ENCODE results near the gene EIF6.

GRCh38 chr20:35243986-35244385 is 40.6 kb downstream of the EIF6 start:
- TF ChIP-seq CTCF (IDR thresholded peaks at IDR 0.05; ENCODE audit: insufficient read depth, low read depth, low read length) (no peak), EZH2 (IDR thresholded peaks at IDR 0.05; ENCODE audit: insufficient read depth, low read length) (no peak)
